H1 (cell line): ENCODE results near the gene TPP2. TPM values are rescaled to one million over a fixed set of nuclear protein-coding genes. Genes with fewer than 3 reads are reported as not detected.

ENCODE experiments used
- CHD2 ChIP-seq: IDR thresholded peaks from 2 replicates; pipeline ENCODE4 v1.6.1; 2012; ENCODE audit warnings: low read length, improper control_type of control experiment
- MAFK ChIP-seq: IDR thresholded peaks from 2 replicates; pipeline ENCODE4 v1.6.1; 2012; ENCODE audit warnings: low read depth, mild to moderate bottlenecking, improper control_type of control experiment, low read length
- polyA plus RNA-seq, 7 experiments: library from polyadenylated mRNA; depleted of rRNA in 3 of 7; stranded (reverse) in 5 of 7; unstranded in 2 of 7; fragments of >200 nt in 5 of 7; fragments of 200-250 nt in 2 of 7; gene quantifications; 1 replicate in 5 of 7; 2 replicates in 1 of 7; 4 replicates in 1 of 7; pipeline versions ENCODE4 v1.2.1 to v1.2.3, GENCODE V29; 2011 to 2013; ENCODE audit warnings: missing spikeins in 2 of 7, mixed read lengths in 2 of 7
- total RNA-seq: library from RNA; stranded (reverse); fragmentation: NEBNext Ultra II Directional; extraction: Animal tissue kit (Norgen Biotek cat#: 25700); gene quantifications from 2 replicates; pipeline ENCODE4 v1.2.1, GENCODE V29; 2021
- TF ChIP-seq, protein P1 (sequence below): IDR thresholded peaks from 2 replicates; pipeline ENCODE4 v1.6.1; 2011; ENCODE audit warnings: low read depth, mild to moderate bottlenecking, low read length; ENCODE audit not compliant: insufficient read depth

The TPP2 gene
- total and polyA plus RNA-seq, 2 of the 8 experiments (the other 6 are each of a cell fraction or from before 2014, with no cell fraction given): 15.9 to 85.7 TPM

DNA sequence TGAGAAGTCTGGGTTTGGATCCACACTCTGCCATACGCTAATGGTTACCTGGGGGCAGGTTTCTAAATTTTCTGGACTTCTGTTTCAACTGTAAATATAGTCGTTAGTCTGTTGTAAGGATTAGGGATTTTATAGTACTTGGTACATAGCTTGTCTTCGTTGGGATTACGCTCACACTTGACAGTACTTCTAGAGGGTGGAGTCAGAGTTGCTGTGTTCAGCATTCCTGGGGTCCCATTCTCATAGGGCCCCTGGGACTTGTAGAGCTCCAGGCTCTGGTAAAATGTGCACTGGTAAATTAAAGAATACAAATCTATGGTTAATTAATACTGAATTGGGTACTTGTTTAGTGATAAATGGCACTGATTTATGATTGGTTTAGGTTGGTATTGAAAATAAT lies 45.2 kb downstream of the TPP2 start (continued):
- TF ChIP-seq CHD2: no peak
- TF ChIP-seq MAFK: no peak
- TF ChIP-seq, protein P1, sequence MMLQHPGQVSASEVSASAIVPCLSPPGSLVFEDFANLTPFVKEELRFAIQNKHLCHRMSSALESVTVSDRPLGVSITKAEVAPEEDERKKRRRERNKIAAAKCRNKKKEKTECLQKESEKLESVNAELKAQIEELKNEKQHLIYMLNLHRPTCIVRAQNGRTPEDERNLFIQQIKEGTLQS: no peak
